Caco-2 (cell line): ENCODE measurements around the gene FGF3. TPM values are rescaled to one million over a fixed set of nuclear protein-coding genes. Genes with fewer than 3 reads are reported as not detected.

Experiments used
- BruUV-seq: library from RNA; stranded (reverse); fragments of 400-500 nt; replicated peaks from 2 replicates; lab custom pipeline; 2021; lab: Mats Ljungman, UMichigan
- CTCF ChIA-PET: fragments of 300-600 bp; sonication (Branson Sonifier 250); formaldehyde crosslinking; loops from one replicate; lab custom pipeline; 2022; ENCODE audit warnings: antibody characterized with exemption; lab: Charles Lee
- POLR2A ChIA-PET: fragments of 300-600 bp; sonication (Branson Sonifier 250); formaldehyde crosslinking; loops from one replicate; lab custom pipeline; 2022; ENCODE audit warnings: antibody characterized with exemption; lab: Charles Lee
- DNase-seq, 2 experiments: peaks; one replicate each; pipeline versions ENCODE4 v3.0.0 to v3.0.0-alpha.2; 2020 to 2022
- H3K27me3 ChIP-seq: replicated peaks from 2 replicates; pipeline ENCODE4 v1.6.0; 2011; ENCODE audit warnings: low read length; ENCODE audit not compliant: control insufficient read depth, insufficient read depth
- H3K36me3 ChIP-seq: 2 replicates; pipeline ENCODE4 v1.5.1; 2011; ENCODE audit warnings: low read length; ENCODE audit not compliant: control insufficient read depth, insufficient read depth
- H3K4me1 ChIP-seq: fragments of 250-450 bp; sonication (Bioruptor Pico); 2 replicates; pipeline ENCODE4 v1.5.1; 2020; ENCODE audit warnings: mild to moderate bottlenecking
- H3K4me3 ChIP-seq: 2 replicates; pipeline ENCODE4 v1.5.1; 2011; ENCODE audit warnings: low read depth, mild to moderate bottlenecking, control low read depth, low read length
- H3K9me3 ChIP-seq: fragments of 250-450 bp; sonication (Bioruptor Pico); 2 replicates; pipeline ENCODE4 v1.5.1; 2020; ENCODE audit warnings: mild to moderate bottlenecking, moderate library complexity
- H3K27ac Mint-ChIP-seq: one replicate; pipeline ENCODE4 v1.8.0; 2022; ENCODE audit warnings: mixed read lengths; ENCODE audit not compliant: unreplicated experiment
- H3K27me3 Mint-ChIP-seq: one replicate; pipeline ENCODE4 v1.8.0; 2022; ENCODE audit warnings: mixed read lengths; ENCODE audit not compliant: insufficient read depth, unreplicated experiment
- H3K36me3 Mint-ChIP-seq: one replicate; pipeline ENCODE4 v1.8.0; 2022; ENCODE audit warnings: mild to moderate bottlenecking, mixed read lengths; ENCODE audit not compliant: insufficient read depth, unreplicated experiment
- H3K4me1 Mint-ChIP-seq: one replicate; pipeline ENCODE4 v1.8.0; 2022; ENCODE audit warnings: low read depth, mixed read lengths; ENCODE audit not compliant: unreplicated experiment
- H3K4me3 Mint-ChIP-seq: one replicate; pipeline ENCODE4 v1.8.0; 2022; ENCODE audit warnings: mild to moderate bottlenecking, moderate library complexity, mixed read lengths; ENCODE audit not compliant: unreplicated experiment
- H3K9me3 Mint-ChIP-seq: one replicate; pipeline ENCODE4 v1.8.0; 2022; ENCODE audit warnings: mixed read lengths; ENCODE audit not compliant: unreplicated experiment
- CTCF ChIP-seq, 2 experiments: fragments of 200-600 bp in 1 of 2; IDR thresholded peaks; 1 replicate in 1 of 2; 2 replicates in 1 of 2; pipeline versions ENCODE4 v1.5.1 to v1.8.0; 2011 to 2022; ENCODE audit warnings: antibody characterized with exemption in 1 of 2, control low read depth in 1 of 2, inconsistent platforms in 1 of 2, low read depth in 1 of 2, low read length in 1 of 2, mild to moderate bottlenecking in 1 of 2, moderate library complexity in 1 of 2; ENCODE audit not compliant: insufficient read depth in 1 of 2, severe bottlenecking in 1 of 2, unreplicated experiment in 1 of 2
- intact Hi-C: fragments of 100-400 bp; cut with micrococcal nuclease; formaldehyde crosslinking; loops from one replicate; pipeline ENCODE4 v1.10.0; 2022; ENCODE audit not compliant: unreplicated experiment
- total RNA-seq: library from RNA; stranded (reverse); gene quantifications from 2 replicates; pipeline ENCODE4 v1.2.3, GENCODE V29; 2022

Gene FGF3
- total RNA-seq, 1 experiment from 2014 or later, result not detected

- intact Hi-C loops, result no loop called here
- Mint-ChIP-seq H3K4me1 (no peaks in the 10 kb centered on the region), H3K4me3 (no peak overlapping the region), H3K27ac (no peak overlapping the region), H3K36me3 (no peaks in the 10 kb centered on the region), H3K27me3 (peaks cover 10% of the 10 kb centered on the region), H3K9me3 (no peaks in the 10 kb centered on the region)
- CTCF ChIA-PET, result interaction anchor here (0.5 to 1.6 kb wide), 2 partner anchors 8 to 9 kb away, joined by 4 to 6 read pairs; no protein-coding TSS in a partner anchor
- POLR2A ChIA-PET, result no interaction called here
- H3K4me1 ChIP-seq, result peaks cover 6% of the 10 kb centered on the region; the same call in 1 of the 2 replicates
- 0 out of 2 replicates have a peak, but pooled peaks cover 1% of the 10 kb centered on the region for H3K27me3 ChIP-seq
- no peak overlapping the region for H3K4me3 ChIP-seq
- H3K36me3 ChIP-seq, result no peaks in the 10 kb centered on the region
- DNase-seq, result no peak
- no peak for TF ChIP-seq CTCF (IDR thresholded peaks at IDR 0.05; ENCODE audit: insufficient read depth in 1 of 2, low read depth in 1 of 2, low read length in 1 of 2, severe bottlenecking in 1 of 2, unreplicated experiment in 1 of 2)
- no peaks in the 10 kb centered on the region for H3K9me3 ChIP-seq
- BruUV-seq, result no TSS peak
Observed at GRCh38 chr11:69810289-69811118, 8.7 kb downstream of the FGF3 start.

- no peaks in the 10 kb centered on the region for H3K4me1 Mint-ChIP-seq
- POLR2A ChIA-PET, result no interaction called here
- Histone ChIP-seq H3K4me1 (peaks cover 6% of the 10 kb centered on the region; the same call in 1 of the 2 replicates), H3K4me3 (no peak overlapping the region), H3K36me3 (no peaks in the 10 kb centered on the region), H3K9me3 (no peaks in the 10 kb centered on the region; the same call in 1 of the 2 replicates), H3K27me3 (no peaks in the 10 kb centered on the region)
- H3K27me3 Mint-ChIP-seq, result no peaks in the 10 kb centered on the region
- no TSS peak for BruUV-seq
- no peak for TF ChIP-seq CTCF (IDR thresholded peaks at IDR 0.05; ENCODE audit: insufficient read depth in 1 of 2, low read depth in 1 of 2, low read length in 1 of 2, severe bottlenecking in 1 of 2, unreplicated experiment in 1 of 2)
- H3K4me3 Mint-ChIP-seq, result no peak overlapping the region
- intact Hi-C loops, result no loop called here
- CTCF ChIA-PET, result interaction anchor here (0.6 kb wide), 2 partner anchors 35 to 36 kb away, joined by 3 to 7 read pairs; no protein-coding TSS in a partner anchor
- no peaks in the 10 kb centered on the region for H3K36me3 Mint-ChIP-seq
- H3K27ac Mint-ChIP-seq, result no peak overlapping the region
- H3K9me3 Mint-ChIP-seq, result no peaks in the 10 kb centered on the region
- DNase-seq, result no peak
Observed at GRCh38 chr11:69808667-69809086, 10.5 kb downstream of the FGF3 start.

- Histone ChIP-seq H3K4me3 (no peak overlapping the region), H3K27me3 (no peaks in the 10 kb centered on the region), H3K36me3 (no peaks in the 10 kb centered on the region), H3K4me1 (peaks cover 6% of the 10 kb centered on the region; the same call in 1 of the 2 replicates), H3K9me3 (no peaks in the 10 kb centered on the region; the same call in none of the 2 replicates)
- Mint-ChIP-seq H3K27me3 (no peaks in the 10 kb centered on the region), H3K4me3 (no peak overlapping the region), H3K36me3 (no peaks in the 10 kb centered on the region), H3K27ac (no peak overlapping the region), H3K9me3 (no peaks in the 10 kb centered on the region), H3K4me1 (no peaks in the 10 kb centered on the region)
- no peak for TF ChIP-seq CTCF (IDR thresholded peaks at IDR 0.05; ENCODE audit: insufficient read depth in 1 of 2, low read depth in 1 of 2, low read length in 1 of 2, severe bottlenecking in 1 of 2, unreplicated experiment in 1 of 2)
- BruUV-seq, result no TSS peak
- ChIA-PET POLR2A (no interaction called here), CTCF (no interaction called here)
- intact Hi-C loops, result no loop called here
- DNase-seq, result no peak
Observed at GRCh38 chr11:69807106-69807815, 12.0 kb downstream of the FGF3 start.
